Stimulated activated CD8-positive, alpha-beta memory T cell treated with anti-CD3 and anti-CD28 coated beads, Interleukin-2, amount 100 ng/mL, for 48 hours (primary cell): ENCODE results near the gene MRPL48.
"Not testable (repeated sequence)": the region's sequence is repeated elsewhere in the genome, so short reads cannot be mapped to it uniquely, and the experiment has no call there.

Experiments used
- DNase-seq, 2 donors: peaks; one replicate each; pipeline ENCODE4 v3.0.0-alpha.2; 2020; ENCODE audit warnings: low read depth in 2 of 2

Gene MRPL48

GRCh38 chr11:73779084-73779902, 8.4 kb upstream of the MRPL48 start:
- peak; percentile 98 for DNase-seq

DNA sequence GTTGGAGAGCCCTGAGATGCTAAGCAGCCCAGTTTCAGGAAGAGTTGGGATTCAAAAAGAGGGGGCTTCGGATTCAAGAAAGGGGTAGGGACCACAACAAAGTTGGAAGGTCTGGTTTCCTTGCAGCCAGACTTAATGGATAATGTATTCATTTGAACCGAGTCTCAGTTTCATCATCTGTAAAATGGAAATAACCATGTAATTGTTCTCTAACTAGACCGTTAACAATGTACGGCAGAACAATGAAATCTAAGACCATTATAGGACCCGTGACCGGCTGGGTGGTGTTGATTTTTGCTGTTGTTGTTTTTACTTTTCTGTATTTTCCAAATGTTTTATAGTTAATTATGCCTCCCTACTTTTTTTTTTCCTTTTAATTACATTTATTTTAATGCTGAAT, 6.4 kb upstream of the MRPL48 start:
- DNase-seq, result no peak

DNA sequence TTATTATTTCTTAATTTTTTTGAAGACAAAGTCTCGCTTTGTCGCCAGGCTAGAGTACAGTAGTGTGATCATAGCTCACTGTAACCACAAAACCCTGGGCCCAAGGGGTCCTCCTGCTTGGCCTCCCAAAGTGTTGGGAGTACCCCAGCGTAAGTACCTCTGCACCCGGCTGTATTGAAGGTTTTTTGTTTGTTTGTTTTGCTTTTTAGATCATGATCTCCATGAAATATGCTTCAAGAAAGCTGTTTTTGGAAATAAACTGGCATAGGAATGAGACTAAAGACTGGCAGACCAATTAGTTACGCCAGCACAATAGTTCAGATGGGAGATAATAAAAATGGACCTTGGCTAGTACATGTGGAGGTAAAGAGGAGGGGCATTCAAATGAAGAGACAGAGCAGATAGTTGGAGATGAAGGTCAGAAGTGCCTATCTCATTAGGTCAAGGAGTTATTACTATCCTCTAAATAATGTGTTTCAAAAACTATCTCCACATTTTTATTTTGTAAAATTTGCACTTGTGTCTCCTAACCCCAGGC, 4.1 kb upstream of the MRPL48 start:
- DNase-seq, result no peak

GRCh38 chr11:73784080-73784634, 3.5 kb upstream of the MRPL48 start:
- DNase-seq, result no peak

DNA sequence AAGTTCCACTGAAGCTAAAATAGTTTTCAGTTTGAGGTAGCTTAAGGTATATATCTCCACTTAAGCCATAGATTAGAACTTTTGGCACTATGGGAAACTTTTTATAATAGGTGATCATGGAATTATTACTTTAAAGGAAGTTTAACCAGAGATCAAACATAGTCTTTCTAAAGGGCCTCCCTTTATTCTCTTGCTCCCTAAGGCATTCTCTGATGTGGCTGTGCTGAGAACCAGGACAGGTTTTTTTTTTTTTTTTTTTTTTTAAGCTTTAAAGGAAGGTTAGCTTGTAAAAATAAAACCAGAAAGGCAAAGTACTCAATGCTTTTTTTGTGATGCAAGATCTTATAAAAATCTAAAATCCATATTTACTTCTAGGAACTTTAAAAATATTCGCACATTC, 2.9 kb upstream of the MRPL48 start:
- DNase-seq, result no peak

- not testable (repeated sequence) for DNase-seq
Observed at GRCh38 chr11:73785467-73785866, 2.2 kb upstream of the MRPL48 start.

GRCh38 chr11:73787051-73787642, 527 bp upstream of the MRPL48 start:
- no peak for DNase-seq

DNA sequence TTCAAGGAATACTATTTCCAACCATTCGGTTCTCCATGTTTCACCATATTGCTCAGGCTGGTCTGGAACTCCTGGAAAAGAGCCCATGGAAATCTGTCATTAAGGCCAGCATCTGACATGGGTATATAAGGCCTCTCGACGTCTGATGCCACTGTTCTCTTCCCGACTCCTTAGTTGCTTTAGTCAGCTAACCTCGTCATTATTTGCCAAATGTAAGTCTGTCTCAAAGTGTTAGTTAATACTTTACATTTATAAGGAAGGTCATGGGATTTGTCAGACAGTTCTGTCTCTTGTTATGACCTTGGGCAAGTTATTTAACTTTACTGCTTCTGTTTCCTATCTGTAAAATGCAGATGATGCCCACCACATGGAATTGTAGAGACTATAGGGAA, 1.6 kb downstream of the MRPL48 start:
- no peak for DNase-seq

GRCh38 chr11:73792584-73792983, 4.9 kb downstream of the MRPL48 start:
- no peak for DNase-seq

DNA sequence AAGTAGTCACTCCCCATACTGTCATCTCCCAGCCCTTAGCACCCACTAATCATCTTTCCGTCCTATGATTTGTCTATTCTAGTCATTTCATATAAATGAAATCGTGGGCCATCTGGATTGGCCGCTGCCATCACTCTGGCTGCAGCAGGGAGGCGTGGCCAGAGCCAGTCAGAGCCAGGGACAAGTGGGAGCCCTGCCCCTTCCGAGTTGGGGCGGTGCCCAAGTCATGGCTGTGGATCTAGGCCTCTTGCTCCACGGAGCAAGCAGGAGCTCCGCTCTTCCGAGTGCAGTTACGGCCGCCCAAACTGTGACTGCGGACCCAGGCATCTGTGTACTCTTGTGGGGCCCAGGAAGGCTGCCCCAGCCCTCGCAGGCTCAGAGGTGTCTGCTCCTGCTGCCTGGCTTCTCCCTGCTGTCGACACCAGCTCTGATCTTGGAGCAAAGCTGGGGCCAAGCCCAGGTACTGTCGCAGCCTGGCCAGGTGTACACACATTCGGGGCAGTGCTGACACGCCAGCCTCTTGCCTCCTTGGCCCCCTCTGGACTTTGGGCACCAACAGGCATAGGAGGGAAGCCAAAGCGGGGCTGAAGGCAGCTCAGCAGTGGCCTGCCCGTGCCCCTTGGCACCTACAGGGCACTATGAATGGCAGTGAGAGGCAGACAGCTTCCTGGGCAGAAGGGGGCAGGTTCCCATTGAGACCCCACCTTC, 8.4 kb downstream of the MRPL48 start:
- DNase-seq, result no peak

DNA sequence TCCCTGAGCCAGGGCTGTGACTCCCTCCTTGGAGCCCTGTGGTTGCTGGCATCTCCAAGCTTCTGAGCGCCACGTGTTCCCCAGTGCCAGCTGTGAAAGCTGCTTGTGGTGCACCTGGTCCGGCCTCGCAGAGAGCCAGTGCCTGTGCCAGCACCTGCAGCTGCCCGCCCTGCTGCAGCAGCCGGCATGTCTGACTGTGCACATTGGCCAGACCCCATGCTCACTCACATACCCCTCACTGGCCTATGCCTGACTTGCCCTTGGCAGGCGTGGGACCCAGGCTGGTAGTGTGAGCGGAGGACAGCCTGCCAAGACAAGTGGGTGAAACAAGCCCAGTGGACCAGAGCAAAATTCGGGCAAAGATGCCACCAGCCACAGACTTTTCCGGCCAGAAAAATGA, 9.8 kb downstream of the MRPL48 start:
- DNase-seq, result no peak

DNA sequence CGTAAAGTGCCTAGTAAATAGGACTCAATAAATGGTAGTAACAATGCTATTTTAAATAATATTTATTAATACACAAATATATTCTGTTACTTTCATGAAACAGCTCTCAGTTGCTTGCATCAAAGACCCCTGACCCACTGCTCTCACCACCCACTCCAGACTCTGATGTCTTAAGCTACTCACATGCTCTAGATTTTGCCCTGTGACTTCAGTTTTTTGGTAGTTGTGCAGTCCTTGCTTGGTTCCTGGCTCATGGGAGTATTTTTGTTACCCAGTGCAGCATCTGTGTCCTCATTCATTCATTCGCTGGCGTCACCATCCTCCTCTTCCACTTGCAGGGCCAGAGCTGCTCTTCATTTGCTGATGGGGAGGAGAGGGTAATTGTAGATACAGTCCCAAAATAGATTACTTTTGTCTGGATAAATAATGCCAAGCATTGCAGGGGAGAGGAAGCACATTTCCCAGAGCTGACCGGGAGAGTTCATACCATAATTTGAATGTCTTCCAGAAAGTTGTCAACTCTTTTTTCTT, 12.7 kb downstream of the MRPL48 start:
- no peak for DNase-seq

DNA sequence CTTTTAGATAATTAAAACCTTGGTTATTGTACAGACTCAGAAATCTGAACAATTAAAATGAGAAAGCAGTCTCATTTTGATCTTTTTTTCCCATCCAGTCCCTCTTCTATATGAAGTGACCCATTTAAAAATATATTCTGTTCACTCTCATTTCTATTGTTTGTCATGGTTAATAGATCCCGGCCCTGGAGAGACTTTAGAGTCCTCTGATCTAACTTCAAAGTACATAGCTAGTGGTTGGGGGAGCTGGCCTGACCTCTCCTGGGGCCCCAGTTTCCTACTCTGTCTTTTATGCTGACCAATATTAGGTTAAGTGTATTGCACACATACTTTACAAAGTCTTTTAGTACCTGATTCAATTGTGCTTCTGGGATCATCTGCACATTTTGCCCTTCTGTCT, 13.5 kb downstream of the MRPL48 start:
- no peak for DNase-seq

DNA sequence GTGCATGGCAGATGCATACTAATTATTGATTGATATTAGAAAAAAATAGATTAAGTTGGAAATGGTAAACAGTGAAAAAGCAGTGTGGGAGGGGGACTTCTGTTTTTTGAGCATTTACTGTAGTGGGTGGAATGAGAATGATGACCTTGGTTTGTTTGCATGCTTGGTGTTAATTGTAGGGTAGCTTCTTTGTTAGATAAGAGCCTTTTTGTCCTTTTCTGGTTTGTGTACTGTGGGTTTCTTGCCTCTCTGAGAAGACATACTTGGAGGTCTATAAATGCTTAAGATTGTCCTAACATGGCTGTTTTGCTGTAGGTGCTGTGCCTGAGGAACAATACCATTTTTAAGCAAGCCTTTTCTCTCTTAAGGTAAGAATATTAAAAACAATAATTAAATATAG, 17.0 kb downstream of the MRPL48 start:
- DNase-seq, result no peak

DNA sequence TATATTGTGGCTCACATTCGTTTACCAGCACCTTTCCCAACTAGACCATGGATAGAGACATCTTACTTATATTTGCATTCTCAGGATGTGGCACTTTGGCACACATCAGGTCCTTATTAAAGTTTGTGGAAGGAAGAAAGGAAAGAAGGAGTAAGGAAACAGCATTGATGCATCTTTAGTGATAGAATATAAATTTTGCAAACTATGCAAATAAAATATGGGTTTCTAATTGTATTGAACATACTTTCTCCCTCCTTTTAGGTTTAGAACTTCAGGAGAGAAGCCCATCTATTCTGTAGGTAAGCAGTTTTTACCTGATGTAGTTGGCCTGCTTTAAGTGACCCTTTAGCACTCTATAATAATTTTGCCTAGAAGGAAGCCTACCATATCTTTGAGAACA, 20.4 kb downstream of the MRPL48 start:
- no peak for DNase-seq

DNA sequence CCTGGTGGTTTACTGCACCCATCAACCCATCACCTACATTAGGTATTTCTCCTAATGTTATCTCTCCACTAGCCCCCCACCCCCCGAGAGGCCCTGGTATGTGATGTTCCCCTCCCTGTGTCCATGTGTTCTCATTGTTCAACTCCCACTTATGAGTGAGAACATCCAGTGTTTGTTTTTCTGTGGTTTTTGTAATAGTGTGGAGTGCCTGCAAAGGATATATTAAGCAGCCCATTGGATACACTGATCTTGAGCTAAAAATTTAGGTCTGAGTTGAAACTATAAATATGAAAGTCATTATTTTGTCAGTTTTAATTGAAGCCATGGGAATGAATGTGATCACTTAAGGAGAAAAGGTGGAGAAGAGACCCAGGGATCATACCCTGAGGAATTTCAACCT, 23.0 kb downstream of the MRPL48 start:
- no peak for DNase-seq

DNA sequence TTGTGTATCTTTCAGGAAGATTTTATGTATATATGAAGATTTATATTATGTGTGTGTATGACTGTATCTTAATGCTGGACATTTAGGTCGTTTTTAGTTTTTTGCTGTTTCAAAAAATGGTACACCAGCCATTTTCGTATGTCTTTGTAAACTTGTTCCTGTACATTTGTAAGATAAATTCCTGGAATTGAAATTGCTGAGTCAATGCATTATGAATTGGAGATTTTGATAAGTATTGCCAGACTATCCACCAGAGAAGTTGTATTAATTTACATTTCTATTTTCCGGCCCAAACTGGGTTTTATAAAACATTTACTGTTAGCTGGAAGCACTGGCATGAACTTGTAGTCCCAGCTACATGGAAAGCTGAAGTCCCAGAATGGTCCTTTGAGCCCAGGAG, 24.6 kb downstream of the MRPL48 start:
- no peak for DNase-seq

DNA sequence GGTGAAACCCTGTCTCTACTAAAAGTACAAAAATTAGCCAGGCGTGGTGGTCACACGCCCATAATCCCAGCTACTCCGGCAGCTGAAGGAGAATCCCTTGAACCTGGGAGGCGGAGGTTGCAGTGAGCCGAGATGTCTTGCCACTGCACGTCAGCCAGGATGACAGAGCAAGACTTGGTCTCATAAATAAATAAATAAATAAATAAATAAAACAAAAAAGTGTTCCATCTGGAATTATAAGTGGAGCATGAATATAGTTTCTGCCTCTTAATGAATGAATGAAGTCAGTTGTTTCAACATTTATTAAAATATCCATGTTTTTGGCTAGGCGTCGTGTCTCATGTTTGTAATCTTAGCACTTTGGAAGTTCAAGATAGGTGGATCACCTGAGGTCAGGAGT, 27.1 kb downstream of the MRPL48 start:
- DNase-seq, result no peak

DNA sequence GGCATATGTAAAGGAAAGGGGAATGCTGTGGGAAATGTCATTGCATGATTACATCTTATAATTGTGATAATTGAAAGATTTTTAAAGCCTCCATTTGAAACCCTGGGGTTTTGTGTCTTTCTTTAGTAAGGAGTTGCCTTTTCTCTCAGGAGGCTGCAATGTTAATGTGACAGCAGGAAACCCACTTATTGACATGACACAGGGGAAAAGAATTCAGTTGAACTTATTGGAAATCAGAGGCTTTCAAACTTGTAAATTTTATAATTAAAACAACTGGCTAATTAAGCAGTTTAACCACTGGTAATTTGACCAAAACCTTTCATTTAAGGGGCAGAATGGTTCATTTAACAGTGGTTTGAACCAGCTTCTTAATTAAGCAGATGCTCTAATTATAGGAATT, 31.2 kb downstream of the MRPL48 start:
- no peak for DNase-seq

GRCh38 chr11:73830261-73830660, 42.6 kb downstream of the MRPL48 start:
- DNase-seq, result no peak

DNA sequence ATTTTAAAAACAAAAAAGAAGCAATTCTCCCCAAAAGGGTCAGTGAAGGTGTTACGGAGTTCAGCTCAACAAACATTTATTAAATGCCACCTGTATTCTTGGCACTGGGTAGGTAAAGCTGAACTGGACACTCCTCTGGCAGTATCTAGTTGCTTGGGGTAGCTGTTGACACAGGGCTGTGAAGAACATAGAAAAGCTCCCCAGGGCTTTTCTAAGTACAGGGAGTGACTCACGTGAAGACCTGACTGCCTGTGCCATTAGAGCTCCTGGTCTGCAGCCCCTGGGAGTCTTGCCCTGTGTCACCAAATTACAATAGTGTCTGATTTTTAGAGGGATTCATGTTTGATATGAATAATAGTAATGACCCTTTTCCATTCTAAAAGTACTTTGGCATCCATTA, 45.4 kb downstream of the MRPL48 start:
- DNase-seq, result no peak

DNA sequence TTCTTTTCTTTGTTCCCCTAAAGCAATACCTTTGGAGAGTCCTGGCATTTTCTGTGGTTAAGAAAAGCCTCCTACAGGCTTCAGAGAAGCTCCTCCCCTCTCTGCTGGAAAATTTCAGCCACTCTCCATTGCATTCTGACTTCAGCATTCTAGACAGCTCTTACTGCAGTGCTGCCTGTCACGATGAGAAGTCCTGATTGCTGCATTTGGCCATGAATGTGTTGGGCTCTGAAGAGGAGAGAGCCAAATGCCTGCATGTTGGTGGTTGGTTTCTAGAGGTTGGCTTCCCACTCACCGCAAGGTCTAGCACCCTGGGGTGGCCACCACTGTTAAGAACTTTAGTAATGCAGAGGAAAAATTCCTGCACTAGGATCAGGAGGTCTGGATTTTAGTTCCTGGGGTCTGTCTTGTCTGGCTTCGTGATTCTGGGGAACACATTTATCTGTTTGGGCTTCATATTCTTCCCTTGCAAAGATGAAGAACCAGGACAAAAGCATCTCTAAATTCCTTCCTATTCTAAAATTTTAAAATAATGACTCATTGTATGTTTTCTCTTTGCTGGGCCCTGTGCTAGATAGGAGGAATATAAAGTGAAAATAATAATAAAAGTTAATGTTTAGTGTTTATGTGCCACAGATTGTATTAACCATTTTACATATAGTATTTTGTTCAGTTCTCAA, 50.9 kb downstream of the MRPL48 start:
- DNase-seq, result no peak
